Umbilical cord (tissue), 2 donors: ENCODE results near the gene RIT2. TPM values are rescaled to one million over a fixed set of nuclear protein-coding genes. Genes with fewer than 3 reads are reported as not detected.
A peak's percentile ranks its signal among the peaks of the same experiment; 100 is the strongest.

Experiments used
- DNase-seq: peaks from one replicate; pipeline ENCODE4 v3.0.0-alpha.2; 2015; ENCODE audit warnings: low spot score
- total RNA-seq: library from RNA; depleted of rRNA; stranded (reverse); fragments of >200 nt; gene quantifications from one replicate; pipeline ENCODE4 v1.2.3, GENCODE V29; 2014; ENCODE audit warnings: low replicate concordance; ENCODE audit not compliant: insufficient read depth

RIT2 gene
- total RNA-seq, 1 donor from 2014 or later, result not detected

- DNase-seq, result no peak
These were observed 34.1 kb downstream of the RIT2 start for GRCh38 chr18:43081396-43081795.

GRCh38 chr18:43080671-43081070 lies 34.8 kb downstream of the RIT2 start:
- DNase-seq, result no peak

GRCh38 chr18:43079422-43079821 lies 36.1 kb downstream of the RIT2 start:
- no peak for DNase-seq

DNA sequence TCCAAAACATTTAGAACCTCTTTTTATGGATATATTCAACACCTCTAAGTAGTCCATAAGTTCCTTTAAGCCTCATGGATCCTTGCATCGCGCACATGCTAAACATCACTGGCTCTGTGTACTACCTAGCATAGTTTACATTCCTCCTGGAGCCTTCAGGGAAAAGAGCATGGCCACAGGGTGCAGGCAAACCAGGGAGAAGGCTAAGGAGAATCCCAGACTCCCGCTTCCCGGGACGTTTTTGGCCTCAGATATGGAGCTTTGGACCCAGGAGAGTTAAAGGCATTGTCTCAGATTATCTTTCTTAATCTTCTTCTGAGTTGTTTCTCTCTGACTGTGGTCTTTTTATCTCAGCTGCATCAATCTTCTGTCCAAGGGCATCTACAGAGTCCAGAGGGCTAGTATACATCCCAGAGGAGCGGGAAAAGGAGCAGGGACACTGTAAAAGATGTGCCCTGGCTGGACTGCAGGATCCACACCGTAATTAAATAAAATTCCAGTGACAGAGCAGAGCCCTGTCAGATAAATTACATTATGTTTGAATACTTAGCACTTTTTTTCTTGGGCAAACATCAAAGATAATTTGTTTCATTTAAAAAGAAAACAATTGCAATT lies 36.9 kb downstream of the RIT2 start:
- DNase-seq, result no peak

- DNase-seq, result no peak
These were observed 37.8 kb downstream of the RIT2 start for GRCh38 chr18:43077510-43078308.

DNA sequence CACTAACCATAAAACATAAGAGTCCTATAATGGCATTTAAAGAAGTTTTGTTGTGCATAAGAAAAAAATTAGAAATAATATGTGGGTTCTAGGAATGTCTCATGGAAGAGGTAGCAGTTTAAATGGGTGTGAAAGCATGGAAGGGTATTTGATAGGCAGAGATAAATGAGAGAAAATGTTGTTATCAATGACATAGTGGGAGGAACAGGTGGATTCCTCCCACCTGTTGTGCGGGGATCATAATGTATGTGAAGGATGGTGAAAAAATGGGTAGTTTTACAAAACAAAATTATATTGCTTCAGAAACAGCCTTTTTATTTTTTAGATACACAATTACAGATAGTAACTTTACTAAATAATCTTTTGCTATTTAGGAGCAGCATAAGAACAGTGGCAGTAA lies 41.7 kb downstream of the RIT2 start:
- no peak for DNase-seq

DNA sequence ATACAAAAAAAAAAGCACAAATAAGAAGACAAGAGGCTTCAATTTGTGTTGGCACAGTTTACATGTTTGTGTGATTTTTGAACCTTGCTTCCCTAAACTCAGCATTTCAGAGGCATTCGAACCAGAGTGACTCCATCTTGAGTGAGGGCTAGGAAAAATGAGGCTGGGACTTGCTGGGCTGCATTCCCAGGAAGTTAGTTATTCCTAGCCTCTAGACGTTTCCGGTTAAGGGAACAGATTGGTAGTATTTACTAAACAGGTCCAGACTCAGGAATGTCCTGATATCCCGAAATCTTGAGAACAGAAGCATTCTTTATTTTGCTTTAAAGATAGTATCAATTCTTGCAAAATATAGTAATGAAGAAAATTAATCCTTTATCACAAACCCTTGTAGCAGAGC lies 46.7 kb downstream of the RIT2 start:
- DNase-seq, result no peak

- DNase-seq, result no peak
These were observed 47.9 kb downstream of the RIT2 start for GRCh38 chr18:43067570-43067969.

DNA sequence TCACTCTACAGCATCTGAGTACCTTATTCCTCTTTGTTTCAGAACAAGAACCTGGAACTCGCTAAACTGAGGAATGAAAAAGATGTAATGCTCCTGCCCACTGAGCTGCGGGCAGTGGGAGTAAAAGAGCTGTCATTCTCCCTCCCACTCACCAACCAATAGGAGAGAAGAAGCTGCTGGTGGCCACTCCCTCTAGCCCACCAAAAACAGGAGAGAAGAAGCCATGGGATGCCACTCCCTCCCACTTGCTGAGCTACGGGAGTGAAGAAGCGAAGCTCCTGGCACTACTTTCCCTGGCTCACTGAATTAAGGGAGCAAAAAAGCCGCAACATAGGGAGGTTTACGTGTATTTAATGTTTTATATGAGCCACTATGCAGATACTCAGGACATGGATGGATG lies 53.7 kb downstream of the RIT2 start:
- no peak for DNase-seq

GRCh38 chr18:43061318-43061717 lies 54.2 kb downstream of the RIT2 start:
- DNase-seq, result no peak

- peak; percentile 14 for DNase-seq
These were observed 55.5 kb downstream of the RIT2 start for GRCh38 chr18:43060020-43060419.

GRCh38 chr18:43054815-43055519 lies 60.5 kb downstream of the RIT2 start:
- DNase-seq, result no peak

DNA sequence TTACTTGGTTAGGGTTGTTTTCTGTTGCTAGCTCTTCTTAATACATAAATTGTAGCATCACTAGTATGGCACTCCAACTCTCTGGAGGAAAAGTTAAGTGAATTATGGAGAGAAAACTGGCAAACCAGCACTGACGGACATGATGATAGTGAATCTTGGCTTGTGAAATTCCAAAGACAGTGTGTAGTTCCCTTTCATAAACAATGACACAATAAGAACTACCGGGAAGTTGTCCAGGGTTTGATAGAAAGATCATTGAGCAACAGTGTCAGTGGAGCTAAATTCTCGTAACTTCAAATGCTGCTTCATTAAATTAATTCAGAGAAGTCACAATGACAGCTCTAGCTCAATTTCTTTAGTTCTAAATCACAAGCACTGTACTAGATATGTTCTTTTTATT lies 66.5 kb downstream of the RIT2 start:
- no peak for DNase-seq

GRCh38 chr18:43046322-43046721 lies 69.2 kb downstream of the RIT2 start:
- DNase-seq, result no peak

- DNase-seq, result no peak
These were observed 71.9 kb downstream of the RIT2 start for GRCh38 chr18:43043626-43044025.

GRCh38 chr18:43040281-43040680 lies 75.2 kb downstream of the RIT2 start:
- no peak for DNase-seq

GRCh38 chr18:43034683-43035500 lies 80.6 kb downstream of the RIT2 start:
- peak; percentile 60 for DNase-seq

DNA sequence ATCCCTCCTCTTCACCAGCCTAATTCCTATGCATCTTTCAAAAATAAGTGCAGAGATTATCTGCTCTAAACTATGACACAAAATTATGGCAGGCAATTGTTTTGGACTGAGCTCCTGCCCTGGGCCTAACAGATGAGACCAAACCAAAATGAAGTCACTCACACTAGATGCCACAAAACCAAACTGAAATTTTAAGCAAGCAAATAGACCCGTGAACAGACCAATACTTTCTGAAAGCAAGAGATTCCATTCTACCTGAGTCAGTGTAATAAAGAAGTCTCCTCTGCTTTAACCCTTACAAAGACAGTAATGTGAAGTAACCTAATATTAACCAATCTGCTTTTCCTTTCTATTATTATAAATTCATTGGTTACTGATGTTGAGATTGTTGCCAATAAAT lies 84.3 kb downstream of the RIT2 start:
- DNase-seq, result no peak

DNA sequence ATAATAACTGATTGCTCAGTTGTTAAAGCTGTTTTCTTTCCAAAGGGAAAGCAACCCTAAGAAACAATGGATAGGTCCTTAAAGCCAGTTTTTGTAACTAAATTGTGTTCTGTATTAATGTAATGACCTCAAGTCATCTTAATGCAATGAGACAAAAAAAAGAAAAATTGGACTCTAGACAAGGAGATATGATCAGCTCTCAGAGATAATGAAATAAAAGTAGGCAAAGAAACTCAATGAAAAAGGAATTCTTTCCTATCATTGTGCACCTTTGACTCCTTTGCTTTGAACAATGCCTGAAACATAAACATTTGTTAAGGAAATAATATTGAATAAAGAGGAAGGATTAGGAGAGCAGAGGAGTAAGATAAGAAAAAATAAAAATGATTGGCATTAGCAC lies 86.1 kb downstream of the RIT2 start:
- DNase-seq, result no peak

GRCh38 chr18:43022874-43023273 lies 92.6 kb downstream of the RIT2 start:
- DNase-seq, result no peak

GRCh38 chr18:43017622-43018021 lies 97.9 kb downstream of the RIT2 start:
- no peak for DNase-seq

DNA sequence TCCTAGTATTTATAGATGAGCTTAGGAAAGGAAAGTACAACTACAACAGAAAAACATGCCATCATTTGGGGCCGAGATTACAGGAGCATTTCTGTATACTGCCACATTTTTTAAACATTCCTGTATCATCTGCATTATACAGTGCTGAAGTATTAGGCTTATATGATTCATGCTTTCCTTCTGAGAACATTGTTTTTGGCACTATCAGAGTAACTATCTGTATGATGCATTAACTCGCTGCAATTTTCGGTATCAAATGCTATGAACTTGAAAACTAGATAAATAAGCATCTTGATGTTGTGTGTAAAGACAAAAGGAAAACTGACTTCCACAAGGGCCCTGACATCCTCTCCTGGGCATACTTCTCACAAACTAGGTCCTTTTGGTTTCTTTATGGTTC lies 102.0 kb downstream of the RIT2 start:
- peak; percentile 78 for DNase-seq
